GM12878 (cell line): ENCODE results near the gene CHCHD1. TPM values are rescaled to one million over a fixed set of nuclear protein-coding genes. Genes with fewer than 3 reads are reported as not detected.

ENCODE experiments used
- ATAC-seq: fragments of 200-7000 bp; cut with Tn5 transposase; 3 replicates; pipeline ENCODE4 v1.9.1; 2020; ENCODE audit warnings: mild to moderate bottlenecking, moderate library complexity
- BruUV-seq: library from RNA; stranded (reverse); fragments of 400-500 nt; replicated peaks from 2 replicates; lab custom pipeline; 2021; lab: Mats Ljungman, UMichigan
- CTCF ChIA-PET: fragments of 300-600 bp; sonication (Branson Sonifier 250); formaldehyde crosslinking; extraction: SDS; loops from one replicate; lab custom pipeline; 2021; ENCODE audit warnings: inconsistent platforms; lab: Yijun Ruan, JAX
- POLR2A ChIA-PET: fragments of 350-600 bp; formaldehyde crosslinking; extraction: SDS; loops from one replicate; lab custom pipeline; 2021; ENCODE audit warnings: inconsistent platforms; lab: Charles Lee
- RAD21 ChIA-PET: fragments of 300-600 bp; sonication (Branson Sonifier 250); formaldehyde crosslinking; loops from one replicate; lab custom pipeline; 2023; ENCODE audit warnings: antibody characterized with exemption; ENCODE audit not compliant: unreplicated experiment; lab: Charles Lee
- SMC1A ChIA-PET: fragments of 300-600 bp; sonication (Branson Sonifier 250); formaldehyde crosslinking; loops from one replicate; lab custom pipeline; 2023; ENCODE audit not compliant: unreplicated experiment, uncharacterized antibody; lab: Charles Lee
- DNase-seq: peaks from one replicate; pipeline ENCODE4 v3.0.0-alpha.2; 2011; ENCODE audit warnings: low read depth, low spot score
- FAIRE-seq: peaks from 3 replicates; lab custom pipeline; 2011; peaks lifted over from hg19 to GRCh38; lab: Jason Lieb, UNC
- H2AFZ ChIP-seq: 2 replicates; pipeline ENCODE4 v1.6.0; 2011; ENCODE audit warnings: low read depth, low read length, control low read depth; ENCODE audit not compliant: control insufficient read depth
- H3K27ac ChIP-seq: 2 replicates; pipeline ENCODE4 v1.5.1; 2011; ENCODE audit warnings: control low read depth; ENCODE audit not compliant: control insufficient read depth, insufficient read depth
- H3K27me3 ChIP-seq, 2 experiments: replicated peaks in 1 of 2; 2 replicates each; pipeline versions ENCODE4 v1.6.0 to v1.6.1; 2011; ENCODE audit warnings: low read length in 1 of 2; ENCODE audit not compliant: control insufficient read depth in 2 of 2, insufficient read depth in 2 of 2
- H3K36me3 ChIP-seq, 2 experiments: 2 replicates each; pipeline ENCODE4 v1.5.1; 2011; ENCODE audit warnings: low read length in 1 of 2; ENCODE audit not compliant: control insufficient read depth in 2 of 2, insufficient read depth in 2 of 2
- H3K4me1 ChIP-seq: 2 replicates; pipeline ENCODE4 v1.6.1; 2011; ENCODE audit warnings: mild to moderate bottlenecking, low read length, moderate library complexity, mixed read lengths; ENCODE audit not compliant: control insufficient read depth, insufficient read depth
- H3K4me2 ChIP-seq: 2 replicates; pipeline ENCODE4 v1.6.0; 2011; ENCODE audit warnings: control low read depth; ENCODE audit not compliant: control insufficient read depth, insufficient read depth
- H3K4me3 ChIP-seq: fragments of 200-600 bp; sonication (generic); 2 replicates; pipeline ENCODE4 v1.5.1; 2016
- H3K79me2 ChIP-seq: 2 replicates; pipeline ENCODE4 v1.6.0; 2011; ENCODE audit warnings: low read length; ENCODE audit not compliant: control insufficient read depth, insufficient read depth
- H3K9ac ChIP-seq: 2 replicates; pipeline ENCODE4 v1.8.0; 2011; ENCODE audit warnings: low read length, control low read depth, mixed read lengths; ENCODE audit not compliant: control insufficient read depth, insufficient read depth
- H3K9me3 ChIP-seq: replicated peaks from 3 replicates; pipeline ENCODE4 v1.5.1; 2011; ENCODE audit warnings: mild to moderate bottlenecking, low read length; ENCODE audit not compliant: control insufficient read depth, insufficient read depth
- H4K20me1 ChIP-seq: 2 replicates; pipeline ENCODE4 v1.6.0; 2011; ENCODE audit not compliant: control insufficient read depth, insufficient read depth
- CBX3 ChIP-seq: fragments of 200-600 bp; sonication (generic); IDR thresholded peaks from 2 replicates; pipeline ENCODE4 v1.6.1; 2016; ENCODE audit warnings: low read depth, borderline replicate concordance
- CEBPB ChIP-seq, 2 experiments: fragments of 150-350 bp in 1 of 2; IDR thresholded peaks; 2 replicates each; pipeline ENCODE4 v1.6.1; 2012 to 2014; ENCODE audit warnings: low read depth in 2 of 2, low read length in 2 of 2, borderline replicate concordance in 1 of 2, inconsistent platforms in 1 of 2
- CHD4 ChIP-seq: fragments of 200-600 bp; sonication (generic); IDR thresholded peaks from 2 replicates; pipeline ENCODE4 v1.6.1; 2016; ENCODE audit warnings: mild to moderate bottlenecking
- CREB1 ChIP-seq: IDR thresholded peaks from 2 replicates; pipeline ENCODE4 v1.6.1; 2012; ENCODE audit warnings: low read depth, mild to moderate bottlenecking, inconsistent platforms
- CTCF ChIP-seq, 3 experiments: IDR thresholded peaks in 2 of 3; conservative IDR thresholded peaks in 1 of 3; 2 replicates each; pipeline ENCODE4 v1.5.1; 2011; ENCODE audit warnings: low read depth in 3 of 3, low read length in 3 of 3, mild to moderate bottlenecking in 3 of 3, control low read depth in 2 of 3, moderate library complexity in 2 of 3, inconsistent platforms in 1 of 3, mixed read lengths in 1 of 3; ENCODE audit not compliant: control insufficient read depth in 2 of 3, insufficient read depth in 1 of 3; ENCODE audit errors: extremely low read depth in 1 of 3
- EGR1 ChIP-seq, 2 experiments: IDR thresholded peaks; 1 replicate in 1 of 2; 2 replicates in 1 of 2; pipeline ENCODE4 v1.6.1; 2011 to 2012; ENCODE audit warnings: low read depth in 2 of 2, low read length in 2 of 2, borderline replicate concordance in 1 of 2, mild to moderate bottlenecking in 1 of 2, moderate library complexity in 1 of 2
- NFYA ChIP-seq: IDR thresholded peaks from 2 replicates; pipeline ENCODE4 v1.6.1; 2011; ENCODE audit warnings: low read depth, mild to moderate bottlenecking, low read length, improper control_type of control experiment, borderline replicate concordance
- SPI1 ChIP-seq: IDR thresholded peaks from 2 replicates; pipeline ENCODE4 v1.6.1; 2011; ENCODE audit warnings: low read depth, mild to moderate bottlenecking, low read length, moderate library complexity, borderline replicate concordance; ENCODE audit not compliant: insufficient read depth
- TBL1XR1 ChIP-seq: IDR thresholded peaks from 2 replicates; pipeline ENCODE4 v1.6.1; 2012; ENCODE audit warnings: low read depth, low read length, improper control_type of control experiment
- USF1 ChIP-seq: IDR thresholded peaks from 2 replicates; pipeline ENCODE4 v1.6.1; 2011; ENCODE audit warnings: borderline replicate concordance, low read depth, mild to moderate bottlenecking, moderate library complexity, mixed read lengths, low read length; ENCODE audit not compliant: insufficient read depth; ENCODE audit errors: extremely low read length
- ZBTB33 ChIP-seq: fragments of 450-650 bp; IDR thresholded peaks from 2 replicates; pipeline ENCODE4 v1.6.1; 2017; ENCODE audit warnings: mild to moderate bottlenecking
- WGBS: methylation state at CpG from one replicate; pipeline ENCODE4 v1.1.6; 2016; ENCODE audit warnings: low lambda C conversion rate; ENCODE audit not compliant: insufficient replicate concordance, insufficient coverage; ENCODE audit errors: missing lambda C conversion rate; 5-methylcytosine and 5-hydroxymethylcytosine counted together
- in situ Hi-C: fragments of 300-500 bp; cut with MboI; formaldehyde crosslinking; loops from 9 replicates; pipeline ENCODE4 v1.14.3; 2018; ENCODE audit warnings: mixed read lengths
- intact Hi-C: fragments of 100-400 bp; cut with micrococcal nuclease; formaldehyde crosslinking; loops from one replicate; pipeline ENCODE4 v1.14.2; 2022; ENCODE audit not compliant: unreplicated experiment
- polyA plus RNA-seq, 11 experiments: library from polyadenylated mRNA; depleted of rRNA in 4 of 11; unstranded in 6 of 11; stranded (reverse) in 5 of 11; fragments of >200 nt; fragmentation: Nextera tagmentation in 4 of 11; fragmentation: Illumina TruSeq in 1 of 11; extraction: Ambion mirVana in 4 of 11; extraction: Trizol in 1 of 11; gene quantifications; 1 replicate in 1 of 11; 2 replicates in 10 of 11; pipeline versions ENCODE4 v1.2.1 to v1.2.3, GENCODE V29; 2011 to 2016; ENCODE audit warnings: inconsistent platforms in 2 of 11, missing spikeins in 2 of 11, low read depth in 1 of 11
- total RNA-seq, 4 experiments: library from RNA; depleted of rRNA in 3 of 4; stranded (reverse); fragments of >200 nt in 3 of 4; fragmentation: Illumina TruSeq in 1 of 4; extraction: Trizol in 1 of 4; gene quantifications; 2 replicates each; pipeline versions ENCODE4 v1.2.1 to v1.2.3, GENCODE V29; 2013 to 2021

The CHCHD1 gene
- total and polyA plus RNA-seq, 10 of the 15 experiments (the other 5 are each of a cell fraction or from before 2014, with no cell fraction given) = 35.0 to 132 (median 70.0) TPM

GRCh38 chr10:73809061-73809818, 27.4 kb downstream of the CHCHD1 start (continued):
- TF ChIP-seq CREB1 (no peak), SPI1 (no peak), CEBPB (IDR thresholded peaks at IDR 0.05; ENCODE audit: borderline replicate concordance in 1 of 2, low read depth in 2 of 2, low read length in 2 of 2) (no peak)

- 0 out of 2 replicates have a peak overlapping the region, but pooled peaks have one; percentile 4 for H2AFZ ChIP-seq
Measured at GRCh38 chr10:73810358-73810734, 28.5 kb downstream of the CHCHD1 start.

More at GRCh38 chr10:73810358-73810734, 28.5 kb downstream of the CHCHD1 start:
- DNase-seq (no peak), ATAC-seq (no peak), FAIRE-seq (peak; percentile 38)
- H3K9me3 ChIP-seq = no peaks in the 10 kb centered on the region
- H3K79me2 ChIP-seq = peaks cover 33% of the 10 kb centered on the region
- TF ChIP-seq USF1 = no peak
- no peak for TF ChIP-seq CHD4
- TF ChIP-seq CBX3 = no peak
- TF ChIP-seq EGR1 (IDR thresholded peaks at IDR 0.05; ENCODE audit: borderline replicate concordance in 1 of 2, low read depth in 2 of 2, low read length in 2 of 2) = no peak
- no peak for TF ChIP-seq NFYA
- TF ChIP-seq ZBTB33 = no peak
- TF ChIP-seq CTCF (IDR thresholded peaks at IDR 0.05 in 2 of 3, conservative IDR thresholded peaks at IDR 0.05 in 1 of 3; ENCODE audit: control insufficient read depth in 2 of 3, extremely low read depth in 1 of 3, insufficient read depth in 1 of 3, low read depth in 3 of 3, low read length in 3 of 3) = no peak
- TF ChIP-seq TBL1XR1 = no peak
- 35% methylated on average over 7 of the region's 7 CpGs for WGBS
- ChIA-PET RAD21 (interaction anchor here (0.7 to 2.7 kb wide), 8 partner anchors 24 to 160 kb away, joined by 3 to 16 read pairs (median 6); partner anchors contain the start of gene CHCHD1), SMC1A (interaction anchor here (0.6 to 3.5 kb wide), 9 partner anchors 10 to 159 kb away, joined by 3 to 31 read pairs (median 4); partner anchors contain the start of genes CHCHD1 and ZSWIM8), CTCF (interaction anchor here (0.7 to 2.5 kb wide), 6 partner anchors 24 to 76 kb away, joined by 3 to 17 read pairs (median 3); no protein-coding TSS in a partner anchor), POLR2A (interaction anchor here (0.5 to 2.8 kb wide), 15 partner anchors 10 to 558 kb away, joined by 3 to 25 read pairs (median 4); partner anchors contain the start of gene CHCHD1)
- intact Hi-C loops (loop anchor here (2.0 to 5.0 kb wide), 2 partner anchors 26 to 38 kb away; partner anchors contain the start of gene ZSWIM8), in situ Hi-C loops (no loop called here)
- H3K27me3 ChIP-seq = no peaks in the 10 kb centered on the region
- H4K20me1 ChIP-seq = no peaks in the 10 kb centered on the region
- H3K4me3 ChIP-seq = peak overlapping the region; percentile 81
- H3K27ac ChIP-seq = peak overlapping the region; percentile 80
- peak overlapping the region; percentile 87 for H3K4me2 ChIP-seq
- BruUV-seq = no TSS peak
- peaks cover 16 to 23% of the 10 kb centered on the region in 2 experiments; a peak in 3 of 4 replicates for H3K36me3 ChIP-seq
- peaks cover 6% of the 10 kb centered on the region for H3K4me1 ChIP-seq
- H3K9ac ChIP-seq = peak overlapping the region; percentile 82
